HG03064 (cell line): ENCODE data around the gene SLC22A23.

Experiments used
- ATAC-seq: cut with Tn5 transposase; IDR thresholded peaks from one replicate; pipeline ENCODE4 v1.9.1; 2021; ENCODE audit warnings: low read depth; ENCODE audit not compliant: unreplicated experiment

SLC22A23 gene

GRCh38 chr6:3456898-3457709 is at the start of gene SLC22A23:
Gene SLC22A23 (minus strand): TSS chr6:3457050. CDS start chr6:3456559, 491 bp downstream.
- no peak for ATAC-seq

- no peak for ATAC-seq
These were observed 49.4 kb upstream of the SLC22A23 start for GRCh38 chr6:3506200-3506599.

- ATAC-seq, result no peak
These were observed 48.3 kb upstream of the SLC22A23 start for GRCh38 chr6:3504938-3505805.

GRCh38 chr6:3504354-3504753 is 47.5 kb upstream of the SLC22A23 start:
- no peak for ATAC-seq

- ATAC-seq, result no peak
These were observed 45.1 kb upstream of the SLC22A23 start for GRCh38 chr6:3501826-3502500.

GRCh38 chr6:3500262-3501014 is 43.6 kb upstream of the SLC22A23 start:
- ATAC-seq, result no peak

GRCh38 chr6:3499603-3500002 is 42.8 kb upstream of the SLC22A23 start:
- no peak for ATAC-seq

GRCh38 chr6:3496395-3496794 is 39.5 kb upstream of the SLC22A23 start:
- no peak for ATAC-seq

GRCh38 chr6:3494391-3495100 is 37.7 kb upstream of the SLC22A23 start:
- no peak for ATAC-seq

GRCh38 chr6:3490625-3490980 is 33.8 kb upstream of the SLC22A23 start:
- ATAC-seq, result no peak

- no peak for ATAC-seq
These were observed 33.2 kb upstream of the SLC22A23 start for GRCh38 chr6:3489961-3490624.

GRCh38 chr6:3489027-3489757 is 32.3 kb upstream of the SLC22A23 start:
- ATAC-seq, result no peak

- no peak for ATAC-seq
These were observed 28.1 kb upstream of the SLC22A23 start for GRCh38 chr6:3484946-3485345.

- ATAC-seq, result no peak
These were observed 27.3 kb upstream of the SLC22A23 start for GRCh38 chr6:3484192-3484591.

- ATAC-seq, result no peak
These were observed 26.8 kb upstream of the SLC22A23 start for GRCh38 chr6:3483675-3484074.

- no peak for ATAC-seq
These were observed 26.0 kb upstream of the SLC22A23 start for GRCh38 chr6:3482869-3483268.

GRCh38 chr6:3481640-3482039 is 24.8 kb upstream of the SLC22A23 start:
- no peak for ATAC-seq

GRCh38 chr6:3480009-3480408 is 23.2 kb upstream of the SLC22A23 start:
- ATAC-seq, result no peak

- no peak for ATAC-seq
These were observed 16.9 kb upstream of the SLC22A23 start for GRCh38 chr6:3473773-3474172.
